Superior temporal gyrus (tissue), 1 donor: Measurements from ENCODE around the gene MVB12A.
A peak's percentile ranks its signal among the peaks of the same experiment; 100 is the strongest.

Source experiments
- DNase-seq: peaks from one replicate; pipeline ENCODE4 v3.0.0-alpha.2; 2016; ENCODE audit errors: extremely low spot score

MVB12A gene

DNA sequence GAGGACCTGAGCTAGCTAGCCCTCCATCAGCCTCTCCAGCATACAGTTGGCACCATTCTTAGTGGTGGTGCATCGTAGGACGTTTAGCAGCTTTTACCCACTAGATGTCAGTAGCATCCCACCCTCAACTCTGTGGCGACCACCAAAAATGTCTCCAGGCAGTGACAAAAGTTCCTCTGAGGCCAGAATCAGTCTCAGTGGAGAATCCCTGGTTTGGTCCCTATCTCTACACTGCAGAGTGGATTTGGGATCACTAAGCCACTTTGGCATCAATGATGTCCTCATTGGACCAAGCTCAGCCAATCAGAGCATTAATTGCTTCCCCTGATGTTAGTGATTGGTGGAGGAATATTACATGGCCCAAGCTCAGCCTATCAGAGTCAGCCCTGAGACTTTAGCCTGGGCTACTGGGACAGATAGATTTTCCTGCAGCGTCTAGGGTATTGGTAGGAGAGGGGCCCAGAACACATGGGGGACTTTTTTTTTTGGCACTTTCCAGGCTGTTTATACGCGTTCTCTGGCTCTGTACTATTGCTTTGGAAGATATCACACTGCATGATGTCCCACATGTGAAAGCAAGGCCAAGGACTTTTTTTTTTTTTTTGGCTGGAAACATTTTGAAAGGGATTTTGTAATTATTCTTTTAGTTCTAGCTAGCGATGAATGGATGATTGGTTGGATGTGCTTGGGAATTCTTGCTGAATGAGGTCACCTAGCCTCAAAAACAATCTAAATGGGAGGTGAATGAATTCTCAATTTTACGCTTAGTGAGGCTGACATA, 21.6 kb downstream of the MVB12A start:
- no peak for DNase-seq

- no peak for DNase-seq
These were observed 25.8 kb downstream of the MVB12A start for GRCh38 chr19:17445526-17446165.

DNA sequence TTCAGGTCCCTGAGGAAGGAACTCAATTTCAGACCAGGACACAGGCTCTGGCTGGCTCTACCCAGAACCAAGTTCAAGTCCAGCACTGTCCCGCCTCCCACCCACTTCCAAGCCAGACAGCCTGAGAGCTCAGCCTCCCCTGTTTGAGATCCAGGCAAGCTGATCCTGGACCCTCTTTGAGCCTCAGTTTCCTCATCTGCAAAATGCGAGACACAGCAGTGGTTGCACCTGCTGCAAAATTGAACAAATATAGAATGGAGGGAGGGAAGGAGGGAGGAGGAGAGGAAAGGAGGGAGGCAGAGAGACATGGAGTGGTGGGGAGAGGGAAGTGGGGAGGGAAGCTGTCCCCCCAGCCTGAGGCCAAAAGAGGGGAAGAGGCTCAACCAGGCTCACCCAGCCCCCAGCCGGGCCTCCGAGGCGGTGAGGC, 27.9 kb downstream of the MVB12A start:
- no peak for DNase-seq

- no peak for DNase-seq
These were observed 28.5 kb downstream of the MVB12A start, which contains the start of gene TMEM221 for GRCh38 chr19:17448131-17448967. TMEM221 (minus strand) TSS chr19:17448668; CDS start chr19:17448462, 206 bp downstream.

- DNase-seq, result no peak
These were observed 30.6 kb downstream of the MVB12A start for GRCh38 chr19:17450264-17451075.

DNA sequence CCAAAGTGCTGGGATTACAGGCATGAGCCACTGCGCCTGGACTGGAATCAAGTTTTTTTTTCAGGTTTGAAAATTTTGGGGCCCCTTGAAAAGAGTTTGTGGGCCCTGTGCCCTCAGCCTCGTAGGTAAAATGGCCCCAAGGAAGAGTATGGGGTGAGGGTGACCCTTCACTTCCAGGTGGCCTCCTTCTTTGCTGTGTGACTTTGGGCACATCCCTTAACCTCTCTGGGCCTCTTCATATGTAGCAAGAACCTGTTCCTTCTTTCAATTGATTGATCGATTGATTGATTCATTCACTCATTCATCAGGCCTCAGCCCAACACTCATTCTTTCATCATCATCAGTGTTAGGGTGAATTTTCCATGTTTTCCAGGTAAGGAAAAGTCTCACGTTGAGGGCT, 32.0 kb downstream of the MVB12A start:
- no peak for DNase-seq

GRCh38 chr19:17454576-17455071, 34.8 kb downstream of the MVB12A start:
- no peak for DNase-seq

DNA sequence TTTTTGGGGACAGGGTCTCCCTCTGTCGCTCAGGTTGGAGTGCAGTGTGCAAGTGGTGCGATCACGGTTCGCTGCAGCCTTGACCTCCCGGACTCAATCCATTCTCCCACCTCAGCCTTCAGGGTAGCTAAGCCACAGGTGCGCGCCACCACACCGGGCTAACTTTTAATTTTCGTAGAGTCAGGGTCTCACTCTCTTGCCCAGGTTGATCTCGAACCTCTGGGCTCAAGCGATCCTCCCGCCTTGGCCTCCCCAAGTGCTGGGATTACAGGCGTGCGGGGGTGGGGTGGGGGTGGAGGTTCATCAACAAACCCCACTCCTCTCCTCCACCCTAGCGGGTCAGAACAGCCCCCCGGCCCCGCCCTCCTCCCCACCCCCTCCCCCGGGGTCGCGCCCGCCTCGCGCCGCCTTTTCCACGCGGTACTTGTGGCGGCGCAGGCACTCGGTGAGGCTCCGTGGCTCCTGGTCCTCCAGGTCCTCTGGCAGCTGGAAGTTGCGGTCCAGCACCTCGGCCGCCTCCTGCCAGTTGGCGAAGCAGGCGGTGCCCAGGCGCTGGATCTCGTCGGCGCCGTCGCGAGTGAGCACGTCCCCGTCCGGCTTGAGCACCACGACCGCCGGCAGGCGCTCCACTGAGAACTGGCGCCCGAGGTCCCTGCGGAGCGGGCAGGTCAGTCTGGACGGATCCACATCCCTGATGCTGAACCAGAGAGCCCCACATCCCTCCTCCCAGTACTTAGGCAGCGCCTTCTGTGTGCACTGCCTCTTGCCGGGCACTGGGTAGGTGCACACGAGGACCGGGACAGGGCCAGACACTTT, 35.7 kb downstream of the MVB12A start:
- no peak for DNase-seq

DNA sequence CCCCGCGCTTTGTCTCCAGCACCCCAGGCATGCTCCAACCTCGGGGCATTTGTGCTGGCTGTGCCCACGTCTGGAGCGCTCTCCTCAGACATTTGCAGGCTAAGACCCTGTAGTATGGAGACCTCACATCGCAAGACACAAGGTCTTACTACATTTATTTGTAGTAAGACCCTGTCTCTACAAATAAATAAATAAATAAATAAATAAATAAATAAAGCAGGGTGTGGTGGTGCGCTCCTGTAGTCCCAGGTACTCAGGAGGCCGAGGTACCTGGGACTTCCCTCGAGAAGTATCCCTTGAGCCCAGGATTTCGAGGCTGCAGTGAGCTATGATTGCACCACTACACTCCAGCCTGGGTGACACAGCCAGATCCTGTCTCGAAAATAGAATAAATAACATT, 36.3 kb downstream of the MVB12A start:
- DNase-seq, result no peak

DNA sequence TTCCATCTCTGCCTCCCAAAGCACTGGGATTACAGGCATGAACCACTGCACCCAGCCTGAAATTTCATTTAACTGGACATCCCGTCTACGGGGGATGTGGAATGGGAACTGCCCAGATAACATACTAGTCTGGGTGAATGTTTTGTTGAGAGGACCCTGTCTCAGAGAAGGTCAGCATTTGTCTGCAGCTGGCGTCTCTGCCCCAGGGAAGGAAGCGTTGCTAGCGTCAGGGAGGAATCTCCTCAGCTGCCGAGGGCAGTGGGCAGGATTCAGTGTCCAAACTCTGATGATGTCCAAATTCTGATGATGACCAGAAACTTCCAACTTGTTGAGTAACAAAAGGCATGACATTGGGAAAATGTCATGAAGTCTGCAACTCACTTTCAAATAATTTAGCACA, 37.8 kb downstream of the MVB12A start:
- DNase-seq, result no peak

DNA sequence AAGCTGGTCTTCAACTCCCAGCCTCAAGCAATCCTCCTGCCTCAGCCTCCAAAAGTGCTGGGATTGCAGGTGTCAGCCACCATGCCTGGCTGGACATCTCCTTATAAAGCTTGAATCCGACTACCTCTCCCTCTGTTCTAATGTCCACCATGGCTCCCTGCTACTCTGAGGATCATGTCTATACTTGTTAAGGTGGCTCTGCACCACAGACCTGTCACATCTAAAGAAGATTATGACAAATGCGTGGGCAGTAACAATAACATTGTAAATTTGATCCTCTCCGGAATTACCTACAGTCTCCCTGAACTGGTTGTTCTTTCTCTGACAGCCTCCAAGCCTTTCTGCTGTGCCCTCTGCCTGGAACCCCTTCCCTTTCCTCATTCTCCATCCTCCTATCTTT, 39.1 kb downstream of the MVB12A start:
- no peak for DNase-seq

DNA sequence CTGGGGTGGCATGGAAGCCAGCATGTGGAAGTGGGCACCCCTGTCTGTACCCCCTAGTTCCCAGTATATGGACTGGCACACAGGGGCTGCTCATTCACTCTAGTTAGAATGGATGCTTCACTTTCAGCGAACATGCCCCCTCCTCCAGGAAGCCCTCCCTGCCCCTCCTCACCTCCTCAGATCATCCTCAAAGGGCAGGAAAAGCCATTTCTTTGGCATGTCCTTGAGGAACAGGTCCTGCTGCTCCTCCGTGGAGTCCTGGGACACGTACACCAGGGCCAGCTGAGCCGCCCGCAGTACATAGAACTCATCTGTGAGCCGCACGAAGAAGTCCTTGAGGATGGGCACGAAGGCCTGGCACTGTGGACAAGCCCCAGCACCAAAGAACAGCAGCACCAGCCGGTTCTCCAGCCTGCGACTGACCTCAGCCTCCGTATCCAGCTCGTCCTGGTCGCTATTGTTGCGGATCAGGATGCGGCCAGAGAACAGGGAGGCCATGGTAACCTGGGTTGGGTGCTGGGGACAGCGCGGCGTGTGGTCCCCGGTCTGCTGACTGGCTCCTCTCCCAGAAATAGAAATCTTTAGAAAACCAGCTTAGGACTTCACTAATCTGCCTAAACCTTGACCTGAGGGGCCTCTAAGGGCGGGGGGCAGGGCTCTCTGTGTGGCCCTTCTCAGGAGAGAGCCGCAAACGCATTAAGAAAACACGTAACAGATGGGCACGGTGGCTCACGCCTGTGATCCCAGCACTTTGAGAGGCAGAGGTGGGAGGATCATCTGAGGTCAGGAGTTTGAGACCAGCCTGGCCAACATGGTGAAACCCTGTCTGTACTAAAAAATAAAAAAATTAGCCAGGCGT, 40.8 kb downstream of the MVB12A start, which contains the start of gene NXNL1:
NXNL1 (minus strand) TSS at position 555 of the 859 bp plus-strand sequence; CDS start at position 498, 57 bp downstream.
- no peak for DNase-seq

GRCh38 chr19:17466487-17466850, 46.6 kb downstream of the MVB12A start:
- DNase-seq, result no peak

GRCh38 chr19:17467471-17468301, 47.8 kb downstream of the MVB12A start:
- DNase-seq, result no peak

DNA sequence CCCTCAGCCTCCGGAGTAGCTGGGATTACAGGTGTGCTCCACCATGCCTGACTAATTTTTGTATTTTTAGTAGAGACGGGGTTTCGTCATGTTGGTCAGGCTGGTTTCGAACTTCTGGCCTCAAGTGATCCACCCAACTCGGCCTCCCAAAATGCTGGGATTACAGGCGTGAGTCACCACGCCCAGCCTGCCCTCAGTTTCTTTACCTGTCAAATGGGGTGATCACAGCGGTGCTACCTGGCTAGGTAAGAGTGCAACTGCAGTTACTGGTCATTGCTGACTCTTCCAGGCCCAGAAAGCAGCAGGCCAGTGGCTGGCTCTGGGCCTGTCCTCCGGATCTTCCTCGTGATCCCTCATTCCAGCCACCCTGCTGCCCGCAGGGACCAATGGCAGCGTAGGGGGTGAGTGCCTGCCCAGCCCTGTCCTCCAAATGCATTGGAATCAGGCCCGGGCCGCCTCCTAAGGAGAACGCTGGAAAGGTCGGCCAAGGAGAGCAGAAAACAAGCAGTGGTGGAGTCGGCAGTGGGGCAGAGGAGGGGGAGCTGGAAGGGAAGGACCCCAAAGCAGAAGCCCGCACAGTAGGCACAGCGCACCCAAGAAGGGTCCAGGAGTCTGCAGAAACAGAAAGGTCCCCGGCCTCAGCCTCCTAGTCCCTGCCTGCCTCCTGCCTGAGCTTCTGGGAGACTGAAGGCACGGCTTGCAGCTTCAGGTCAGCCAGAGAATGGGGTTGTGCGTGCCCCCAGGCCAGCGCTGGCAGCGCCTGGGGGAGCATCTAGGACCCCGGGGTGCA, 48.6 kb downstream of the MVB12A start:
- DNase-seq, result peak; percentile 25

- DNase-seq, result no peak
These were observed 49.2 kb downstream of the MVB12A start for GRCh38 chr19:17469092-17469480.

DNA sequence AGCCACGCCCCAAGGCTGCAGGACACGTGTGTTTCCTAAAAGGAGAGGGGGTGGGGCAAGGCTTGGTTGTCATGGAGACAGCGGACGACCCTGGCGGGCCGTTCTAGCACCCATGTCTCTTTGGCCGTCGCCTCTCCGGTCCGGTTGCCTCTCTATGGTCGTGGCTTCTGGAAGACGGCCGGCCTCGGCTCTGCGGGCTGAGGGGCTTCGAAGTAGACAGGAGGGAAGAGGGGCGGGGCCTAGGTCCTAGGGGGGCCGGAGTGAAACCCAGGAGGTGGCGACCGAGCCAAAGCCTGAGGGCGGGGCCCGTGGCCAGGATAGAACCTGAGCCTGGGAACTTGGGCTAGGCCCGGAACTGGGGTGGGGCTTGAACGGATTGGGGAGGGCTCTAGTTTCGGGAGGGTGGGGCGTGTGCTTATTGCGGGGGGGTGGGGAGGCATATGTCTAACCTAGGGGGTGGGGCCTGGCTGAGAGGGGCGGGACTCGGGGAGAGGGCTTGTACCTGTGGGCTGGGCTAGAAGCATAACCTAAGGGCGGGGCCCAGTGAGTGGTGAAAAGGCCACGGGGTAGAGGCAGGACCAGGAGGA, 49.7 kb downstream of the MVB12A start:
- peak; percentile 68 for DNase-seq
